Activated CD4-positive, alpha-beta T cell treated with anti-CD3 and anti-CD28 coated beads for 36 hours (primary cell): ENCODE data around the gene AAMP. TPM values are rescaled to one million over a fixed set of nuclear protein-coding genes. Genes with fewer than 3 reads are reported as not detected.

ENCODE experiments used
- ATAC-seq: fragments of 200-7000 bp; cut with Tn5 transposase; one replicate; pipeline ENCODE4 v1.10.0; 2021; ENCODE audit warnings: mild to moderate bottlenecking, moderate library complexity
- CTCF ChIA-PET: fragments of 350-600 bp; sonication (Branson Sonifier 250); formaldehyde crosslinking; loops from one replicate; lab custom pipeline; 2021; ENCODE audit warnings: antibody characterized with exemption; lab: Charles Lee
- POLR2A ChIA-PET: fragments of 350-600 bp; sonication (Branson Sonifier 250); formaldehyde crosslinking; loops from one replicate; lab custom pipeline; 2021; ENCODE audit warnings: antibody characterized with exemption, inconsistent platforms; lab: Charles Lee
- DNase-seq: peaks from one replicate; pipeline ENCODE4 v3.0.0-alpha.2; 2020
- H3K27ac Mint-ChIP-seq: one replicate; pipeline ENCODE4 v1.8.0; 2021; ENCODE audit warnings: mixed read lengths
- H3K27me3 Mint-ChIP-seq: one replicate; pipeline ENCODE4 v1.8.0; 2021; ENCODE audit warnings: mixed read lengths
- H3K36me3 Mint-ChIP-seq: one replicate; pipeline ENCODE4 v1.8.0; 2021; ENCODE audit warnings: low read depth, mixed read lengths
- H3K4me1 Mint-ChIP-seq: one replicate; pipeline ENCODE4 v1.8.0; 2021; ENCODE audit warnings: mixed read lengths
- H3K4me3 Mint-ChIP-seq: one replicate; pipeline ENCODE4 v1.8.0; 2021; ENCODE audit warnings: mild to moderate bottlenecking, moderate library complexity, mixed read lengths
- H3K9me3 Mint-ChIP-seq: one replicate; pipeline ENCODE4 v1.8.0; 2021; ENCODE audit warnings: low read depth, mixed read lengths
- intact Hi-C, 2 experiments: fragments of 100-400 bp; cut with DNase I in 1 of 2; cut with micrococcal nuclease in 1 of 2; formaldehyde crosslinking; loops; one replicate each; pipeline versions ENCODE4 v1.14.2 to v1.15.1; 2022 to 2024; cut with DNase I, micrococcal nuclease
- total RNA-seq, 2 experiments: library from RNA; stranded (reverse); gene quantifications; one replicate each; pipeline ENCODE4 v1.2.3, GENCODE V29; 2021

The AAMP gene
- total RNA-seq, 2 experiments from 2014 or later: 49.7 to 72.2 TPM

DNA sequence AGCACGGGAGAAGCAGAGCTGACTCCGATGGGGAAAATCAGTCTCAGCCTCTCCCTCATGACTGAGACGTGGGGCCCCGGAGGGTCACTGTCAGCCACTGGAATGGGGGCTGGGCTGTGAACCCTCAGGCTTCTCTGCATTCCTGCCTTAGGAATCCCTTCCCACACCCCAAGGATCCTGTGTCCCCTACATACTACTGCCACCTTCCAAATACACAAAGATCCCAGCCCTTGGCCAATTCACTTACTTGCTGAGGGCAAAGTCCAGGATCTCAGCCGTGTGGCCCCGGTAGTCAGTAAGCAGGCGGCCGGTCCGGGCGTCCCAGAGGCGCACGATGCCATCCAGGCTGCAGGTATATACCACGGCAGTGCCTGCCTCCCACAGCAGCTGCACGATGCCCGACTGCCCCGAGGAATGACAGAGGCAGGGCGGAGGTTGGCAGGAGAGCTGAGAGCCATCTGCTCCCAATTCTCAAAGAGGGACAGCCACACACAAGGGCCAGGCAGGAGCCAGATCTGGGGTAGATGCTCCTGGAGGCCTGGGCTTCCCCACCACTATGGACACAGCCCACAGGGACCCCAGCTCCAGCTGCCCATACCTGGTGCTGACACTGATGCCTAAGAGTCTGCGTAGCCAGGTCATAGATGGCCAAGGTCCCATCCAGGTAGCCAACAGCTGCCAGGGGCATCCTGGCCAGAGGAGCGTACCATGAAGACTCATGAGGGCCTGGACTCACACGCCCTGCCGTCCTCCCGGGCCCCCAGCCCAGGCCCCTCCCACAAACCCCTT, 5.0 kb downstream of the AAMP start:
- no peak overlapping the region for H3K4me3 Mint-ChIP-seq
- DNase-seq (no peak), ATAC-seq (no peak)
- ChIA-PET CTCF (interaction anchor here (0.8 kb wide), 1 partner anchor 49 kb away, joined by 3 read pairs; no protein-coding TSS in a partner anchor), POLR2A (no interaction called here)
- intact Hi-C loops: no loop called here
- no peaks in the 10 kb centered on the region for H3K27me3 Mint-ChIP-seq
- no peaks in the 10 kb centered on the region for H3K9me3 Mint-ChIP-seq
- no peak overlapping the region for H3K27ac Mint-ChIP-seq
- H3K4me1 Mint-ChIP-seq: peaks cover 16% of the 10 kb centered on the region
- H3K36me3 Mint-ChIP-seq: peaks cover 26% of the 10 kb centered on the region

DNA sequence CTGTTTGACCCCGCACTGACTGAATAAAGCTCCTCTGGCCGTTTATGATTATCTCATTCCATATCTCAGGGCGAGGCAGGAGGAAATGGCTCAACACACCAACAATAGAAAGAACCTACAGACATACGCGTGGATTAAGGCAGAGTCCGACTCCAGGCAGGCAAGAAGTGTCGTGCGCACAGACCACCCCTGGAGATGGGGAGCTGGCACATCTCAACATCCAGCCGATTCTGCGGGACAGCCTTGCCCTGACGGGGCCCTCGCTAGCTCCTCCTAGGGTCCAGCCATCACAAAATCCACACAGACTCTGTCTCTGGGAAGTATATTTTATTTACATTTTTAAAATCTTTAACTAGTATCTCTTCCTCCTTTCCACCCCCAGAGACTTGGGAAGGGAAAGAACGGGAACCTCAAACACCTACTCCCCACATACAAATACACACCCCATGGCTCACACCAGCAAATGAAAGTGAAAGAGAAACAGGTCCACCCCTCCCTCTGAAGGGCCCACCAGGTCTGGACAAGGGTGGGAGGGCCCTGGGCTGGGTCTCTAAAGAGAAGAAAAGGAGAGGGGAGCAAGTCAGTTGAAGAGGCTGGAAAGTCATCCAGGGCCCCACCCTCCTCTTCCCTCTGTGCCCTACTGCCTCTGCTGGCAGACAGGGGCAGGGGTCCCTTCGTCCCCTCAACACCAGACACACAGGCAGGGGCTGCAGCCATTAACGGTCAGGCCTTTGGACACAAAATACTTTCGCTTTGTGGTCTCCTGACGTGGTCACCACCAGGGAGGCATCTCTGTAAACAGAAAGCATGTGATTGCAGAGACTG, 5.9 kb downstream of the AAMP start:
- DNase-seq (no peak), ATAC-seq (peak; percentile 63)
- Mint-ChIP-seq H3K36me3 (peaks cover 20% of the 10 kb centered on the region), H3K27ac (no peak overlapping the region), H3K4me3 (no peak overlapping the region), H3K9me3 (no peaks in the 10 kb centered on the region), H3K27me3 (no peaks in the 10 kb centered on the region), H3K4me1 (peaks cover 12% of the 10 kb centered on the region)
- ChIA-PET POLR2A (no interaction called here), CTCF (interaction anchor here (0.7 to 1.3 kb wide), 2 partner anchors 10 to 11 kb away, joined by 3 to 4 read pairs; no protein-coding TSS in a partner anchor)
- intact Hi-C loops: no loop called here

DNA sequence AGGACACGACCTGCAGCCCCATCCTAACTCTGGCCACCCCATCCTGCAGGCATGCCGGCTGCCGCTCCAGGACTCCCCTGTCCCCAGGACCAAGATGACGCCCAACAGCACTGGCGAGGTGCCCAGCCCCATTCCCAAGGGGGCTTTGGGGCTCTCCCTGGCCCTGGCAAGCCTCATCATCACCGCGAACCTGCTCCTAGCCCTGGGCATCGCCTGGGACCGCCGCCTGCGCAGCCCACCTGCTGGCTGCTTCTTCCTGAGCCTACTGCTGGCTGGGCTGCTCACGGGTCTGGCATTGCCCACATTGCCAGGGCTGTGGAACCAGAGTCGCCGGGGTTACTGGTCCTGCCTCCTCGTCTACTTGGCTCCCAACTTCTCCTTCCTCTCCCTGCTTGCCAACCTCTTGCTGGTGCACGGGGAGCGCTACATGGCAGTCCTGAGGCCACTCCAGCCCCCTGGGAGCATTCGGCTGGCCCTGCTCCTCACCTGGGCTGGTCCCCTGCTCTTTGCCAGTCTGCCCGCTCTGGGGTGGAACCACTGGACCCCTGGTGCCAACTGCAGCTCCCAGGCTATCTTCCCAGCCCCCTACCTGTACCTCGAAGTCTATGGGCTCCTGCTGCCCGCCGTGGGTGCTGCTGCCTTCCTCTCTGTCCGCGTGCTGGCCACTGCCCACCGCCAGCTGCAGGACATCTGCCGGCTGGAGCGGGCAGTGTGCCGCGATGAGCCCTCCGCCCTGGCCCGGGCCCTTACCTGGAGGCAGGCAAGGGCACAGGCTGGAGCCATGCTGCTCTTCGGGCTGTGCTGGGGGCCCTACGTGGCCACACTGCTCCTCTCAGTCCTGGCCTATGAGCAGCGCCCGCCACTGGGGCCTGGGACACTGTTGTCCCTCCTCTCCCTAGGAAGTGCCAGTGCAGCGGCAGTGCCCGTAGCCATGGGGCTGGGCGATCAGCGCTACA, 7.0 kb downstream of the AAMP start:
- ChIA-PET CTCF (interaction anchor here (0.6 to 1.3 kb wide), 3 partner anchors 10 to 45 kb away, joined by 3 to 4 read pairs (median 4); no protein-coding TSS in a partner anchor), POLR2A (no interaction called here)
- Mint-ChIP-seq H3K27ac (no peak overlapping the region), H3K4me3 (no peak overlapping the region), H3K36me3 (peaks cover 20% of the 10 kb centered on the region), H3K9me3 (no peaks in the 10 kb centered on the region), H3K27me3 (no peaks in the 10 kb centered on the region), H3K4me1 (peaks cover 10% of the 10 kb centered on the region)
- no peak for DNase-seq
- ATAC-seq: no peak
- intact Hi-C loops: no loop called here

DNA sequence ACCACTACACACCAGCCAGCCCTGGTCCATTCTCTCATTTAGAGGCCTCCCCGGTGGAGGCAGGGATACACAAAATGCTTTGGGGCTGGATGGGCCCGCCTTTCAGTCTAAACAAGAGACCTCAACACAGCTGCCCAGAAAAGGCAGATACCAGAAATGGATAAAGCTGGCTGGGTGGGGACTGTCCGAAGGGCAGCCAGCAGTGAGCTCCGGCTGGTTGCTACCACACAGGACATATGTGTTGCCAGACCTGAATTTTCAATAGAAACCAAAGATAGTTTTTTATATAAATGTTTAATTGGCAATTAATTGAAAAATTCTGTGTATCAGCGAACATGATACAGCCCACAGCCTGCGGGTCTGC, 7.7 kb downstream of the AAMP start:
- ChIA-PET POLR2A (no interaction called here), CTCF (interaction anchor here (0.6 to 1.9 kb wide), 2 partner anchors 9 to 46 kb away, joined by 4 to 5 read pairs; no protein-coding TSS in a partner anchor)
- intact Hi-C loops: no loop called here
- Mint-ChIP-seq H3K36me3 (peaks cover 15% of the 10 kb centered on the region), H3K27ac (no peak overlapping the region), H3K27me3 (no peaks in the 10 kb centered on the region), H3K4me1 (peaks cover 11% of the 10 kb centered on the region), H3K4me3 (no peak overlapping the region), H3K9me3 (no peaks in the 10 kb centered on the region)
- DNase-seq (no peak), ATAC-seq (no peak)

DNA sequence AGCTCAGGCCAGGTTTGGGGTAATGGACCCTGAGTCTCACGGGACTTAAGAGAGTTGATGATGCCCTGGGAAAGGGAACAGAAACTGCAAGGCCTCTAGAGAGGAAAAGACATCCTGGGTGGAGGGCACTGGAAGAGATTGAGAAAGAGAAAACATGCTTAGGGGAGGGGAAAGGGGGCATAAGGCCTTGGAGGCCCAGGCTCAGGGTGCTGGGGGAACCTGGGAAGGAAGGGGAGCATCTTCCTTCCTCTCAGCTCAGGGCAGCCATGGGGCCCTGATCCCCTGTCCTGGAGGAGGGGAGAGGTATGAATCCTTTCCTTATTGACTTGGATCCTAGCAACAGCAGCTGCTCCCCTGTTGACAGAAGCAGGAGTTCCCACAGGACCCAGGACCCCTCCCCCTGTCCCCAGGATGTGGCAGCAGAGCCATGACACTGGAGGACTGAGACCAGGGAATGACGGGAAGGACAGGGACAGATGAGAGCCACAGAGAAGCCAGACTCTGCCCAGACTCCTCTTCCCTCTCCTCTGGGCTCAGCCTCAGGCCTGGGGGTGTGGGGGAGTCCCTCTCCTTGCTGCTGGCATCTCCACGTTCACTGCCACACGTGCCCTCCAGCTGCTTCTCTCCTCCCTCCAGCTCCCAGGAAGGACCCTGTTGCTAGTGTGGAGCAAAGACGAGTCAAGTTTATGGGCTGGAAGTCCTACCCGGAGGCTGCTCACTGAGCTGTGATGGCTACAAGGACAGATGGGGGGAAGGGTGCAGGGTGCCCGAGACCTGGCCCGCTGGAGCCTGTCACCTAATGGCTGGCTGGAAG, 8.3 kb downstream of the AAMP start:
- Mint-ChIP-seq H3K27me3 (no peaks in the 10 kb centered on the region), H3K27ac (no peak overlapping the region), H3K4me1 (peaks cover 14% of the 10 kb centered on the region), H3K9me3 (no peaks in the 10 kb centered on the region), H3K4me3 (no peak overlapping the region), H3K36me3 (peaks cover 15% of the 10 kb centered on the region)
- ChIA-PET CTCF (interaction anchor here (0.6 to 1.9 kb wide), 3 partner anchors 9 to 119 kb away, joined by 3 to 5 read pairs (median 3); no protein-coding TSS in a partner anchor), POLR2A (no interaction called here)
- ATAC-seq: no peak
- no peak for DNase-seq
- intact Hi-C loops: no loop called here

DNA sequence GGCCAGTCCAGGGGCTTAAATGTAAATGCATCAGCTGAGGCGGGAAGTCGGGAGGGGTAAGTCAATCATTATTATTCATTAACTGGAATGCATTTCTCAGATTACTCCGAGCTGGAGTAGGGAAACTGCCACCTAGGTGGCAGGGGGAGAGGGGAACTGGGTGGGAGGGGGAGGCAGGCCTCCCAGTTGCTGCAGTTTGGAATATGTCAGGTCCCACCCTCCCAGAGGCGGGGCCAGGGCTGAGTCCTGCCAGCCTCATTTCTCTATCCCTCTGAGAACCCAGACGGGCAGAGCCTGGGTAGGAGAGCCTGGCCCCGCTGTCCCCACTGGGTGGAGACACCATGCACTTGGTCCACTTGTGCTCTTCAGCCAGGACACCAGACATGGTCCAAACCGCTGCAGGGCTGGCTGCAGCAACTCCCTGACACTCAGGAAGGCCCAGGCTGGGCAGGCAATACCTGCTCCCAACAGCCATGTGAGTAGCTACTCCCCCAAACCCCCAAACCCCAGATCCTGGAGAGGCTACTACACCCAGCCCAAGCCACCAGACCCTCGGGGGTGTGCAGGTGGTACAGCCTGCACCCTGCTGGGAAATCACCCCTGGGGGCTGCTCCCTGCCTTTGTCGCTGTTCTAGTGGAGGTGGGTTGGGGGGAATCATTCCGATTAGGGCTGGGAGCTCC, 9.1 kb downstream of the AAMP start, which contains the start of gene GPBAR1:
GPBAR1 (plus strand) TSS at position 274 of the 681 bp plus-strand sequence. CDS start 1,710 bp downstream, outside the sequence.
- intact Hi-C loops: no loop called here
- ChIA-PET CTCF (interaction anchor here (1.2 to 6.9 kb wide), 3 partner anchors 8 to 31 kb away, joined by 3 to 47 read pairs (median 5); no protein-coding TSS in a partner anchor), POLR2A (no interaction called here)
- Mint-ChIP-seq H3K4me1 (peaks cover 17% of the 10 kb centered on the region), H3K27ac (no peak within 1 kb of the TSS), H3K36me3 (peaks cover 17% of the 10 kb centered on the region), H3K4me3 (no peak within 1 kb of the TSS), H3K9me3 (no peaks in the 10 kb centered on the region), H3K27me3 (no peaks in the 10 kb centered on the region)
- ATAC-seq (no peak), DNase-seq (no peak)

DNA sequence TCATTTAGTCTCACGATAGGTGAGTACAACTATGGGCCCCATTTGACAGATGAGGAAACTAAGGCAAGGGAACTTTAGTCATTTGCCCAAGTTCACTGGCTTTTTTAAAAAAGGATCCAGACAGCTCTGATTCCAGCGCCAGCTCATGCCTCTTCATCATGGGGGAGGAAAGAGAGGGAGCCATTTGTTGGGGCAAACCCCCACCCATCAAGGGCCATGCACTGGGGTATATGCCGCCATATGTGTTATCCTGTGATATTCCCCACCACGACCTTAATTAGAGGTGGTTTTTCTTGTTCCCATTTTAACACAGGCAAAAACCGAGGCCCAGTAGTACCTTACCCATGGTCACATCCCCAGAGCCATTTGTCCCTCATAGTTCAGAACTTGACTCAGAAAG, 9.8 kb downstream of the AAMP start:
- DNase-seq (no peak), ATAC-seq (no peak)
- Mint-ChIP-seq H3K9me3 (no peaks in the 10 kb centered on the region), H3K4me3 (no peak overlapping the region), H3K4me1 (peaks cover 21% of the 10 kb centered on the region), H3K27me3 (no peaks in the 10 kb centered on the region), H3K27ac (no peak overlapping the region), H3K36me3 (peaks cover 21% of the 10 kb centered on the region)
- POLR2A ChIA-PET: interaction anchor here (1.3 kb wide), 1 partner anchor 10 kb away, joined by 4 read pairs; the partner anchor contains the start of genes AAMP and PNKD
- CTCF ChIA-PET: interaction anchor here (1.4 to 6.9 kb wide), 2 partner anchors 30 to 96 kb away, joined by 3 to 47 read pairs; partner anchors contain the start of gene CATIP
- intact Hi-C loops: no loop called here

DNA sequence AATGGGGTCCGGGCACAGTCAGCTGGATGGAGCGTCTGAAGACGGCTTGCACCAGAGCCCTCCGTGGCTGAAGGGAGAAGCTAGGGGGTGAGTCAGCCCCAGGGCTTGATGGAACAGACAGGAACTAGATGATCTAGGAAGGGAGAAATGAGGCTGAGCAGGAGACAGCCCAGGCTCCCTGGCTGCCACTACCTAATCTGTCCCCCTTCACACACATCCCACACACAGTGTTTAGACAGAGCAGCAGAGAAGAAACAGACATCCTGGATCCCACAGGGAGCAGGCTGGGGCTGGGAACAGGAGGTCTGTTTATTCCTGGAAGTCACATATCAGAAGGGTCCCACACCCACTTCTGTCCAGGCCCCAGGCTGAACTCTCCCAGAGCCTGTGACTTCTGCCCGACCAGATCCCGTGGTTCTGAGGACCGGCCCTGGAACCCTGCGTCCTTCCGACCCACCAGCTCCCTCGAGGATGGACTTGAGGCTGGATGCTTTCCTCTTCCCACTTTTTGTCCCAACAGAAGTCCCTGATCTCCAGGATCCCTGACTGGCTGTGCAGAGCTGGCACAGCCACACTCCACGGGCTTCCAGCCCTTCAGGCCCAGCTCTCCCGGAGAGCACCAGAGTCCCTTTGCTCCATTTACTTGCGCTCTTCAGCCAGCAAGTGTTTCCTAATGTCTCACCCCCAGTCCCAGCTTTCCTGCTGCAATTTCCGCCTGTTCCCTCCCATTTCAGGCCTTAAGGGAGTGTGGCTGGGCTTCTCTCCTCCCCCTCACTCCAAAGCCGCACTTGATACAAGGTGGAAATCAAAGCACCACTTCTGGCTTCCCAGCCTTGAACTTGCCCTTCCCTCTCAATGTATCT, 10.6 kb downstream of the AAMP start:
- Mint-ChIP-seq H3K36me3 (peaks cover 24% of the 10 kb centered on the region), H3K9me3 (no peaks in the 10 kb centered on the region), H3K27me3 (no peaks in the 10 kb centered on the region), H3K4me1 (peaks cover 26% of the 10 kb centered on the region), H3K4me3 (no peak overlapping the region), H3K27ac (peak overlapping the region; percentile 21)
- intact Hi-C loops: loop anchor here in 1 of 2 experiments (5.0 kb wide), 1 partner anchor 92 kb away; the partner anchor contains the start of gene CXCR1
- no peak for ATAC-seq
- ChIA-PET CTCF (interaction anchor here (0.6 to 6.9 kb wide), 6 partner anchors 9 to 97 kb away, joined by 3 to 47 read pairs (median 21); partner anchors contain the start of genes AAMP, CATIP, CXCR1 and PNKD), POLR2A (interaction anchor here (0.5 to 1.3 kb wide), 3 partner anchors 11 to 29 kb away, joined by 3 to 4 read pairs (median 3); partner anchors contain the start of genes AAMP and PNKD)
- DNase-seq: no peak
